ENCODE results near the gene ME3. TPM values are rescaled to one million over a fixed set of nuclear protein-coding genes. Genes with fewer than 3 reads are reported as not detected.
"Not testable (repeated sequence)": the region's sequence is repeated elsewhere in the genome, so short reads cannot be mapped to it uniquely, and the experiment has no call there.

The ME3 gene
- total RNA-seq, 2 experiments from 2014 or later: 0.79 to 1.2 TPM

DNA sequence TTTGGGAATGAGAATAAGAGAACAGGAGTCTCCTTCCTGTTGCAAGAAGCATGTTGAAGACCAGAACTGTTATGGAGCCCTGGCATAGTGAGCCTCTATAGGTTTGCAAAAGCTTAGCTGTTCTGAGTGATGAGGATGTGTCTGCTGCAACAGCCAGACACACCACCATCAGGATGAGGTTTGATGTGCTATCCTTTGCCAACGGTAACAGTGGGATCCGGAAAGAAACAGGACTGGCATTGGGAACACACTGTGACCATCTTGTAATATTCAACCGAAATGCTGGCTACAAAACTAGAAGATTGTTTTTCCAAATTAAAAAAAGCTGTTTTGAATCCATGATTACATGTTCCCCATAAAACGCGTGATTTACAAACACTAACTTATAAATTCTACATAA, 117.0 kb downstream of the ME3 start:
- peaks cover 2% of the 10 kb centered on the region for H3K9me3 Mint-ChIP-seq
- no peaks in the 10 kb centered on the region for H3K4me1 Mint-ChIP-seq
- ATAC-seq (ENCODE audit: low read depth): no peak
- no peak for DNase-seq
- POLR2A ChIA-PET: no interaction called here
- H3K27ac Mint-ChIP-seq: no peak overlapping the region
- no peaks in the 10 kb centered on the region for H3K27me3 Mint-ChIP-seq
- H3K36me3 Mint-ChIP-seq: no peaks in the 10 kb centered on the region
- H3K4me3 Mint-ChIP-seq: no peak overlapping the region

DNA sequence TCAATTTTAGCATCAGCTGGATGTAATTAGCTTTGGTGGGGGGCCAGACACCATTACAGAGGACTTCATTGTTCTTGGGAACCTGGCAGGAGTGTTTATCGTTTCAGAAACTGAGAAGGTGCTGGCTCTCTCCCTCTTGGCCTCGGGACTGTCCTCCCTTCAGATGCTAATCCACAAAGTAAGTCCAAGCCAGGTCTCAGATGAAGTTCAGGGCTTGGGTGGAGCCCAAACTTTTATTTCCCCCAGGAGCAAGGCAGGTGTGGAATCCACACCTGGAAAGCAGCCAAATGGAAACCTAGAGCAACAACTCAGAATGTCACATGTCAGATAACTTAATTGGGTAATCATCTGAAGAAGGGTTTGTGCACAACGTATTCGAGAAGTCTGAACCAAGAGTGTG, 119.2 kb downstream of the ME3 start:
- Mint-ChIP-seq H3K4me1 (no peaks in the 10 kb centered on the region), H3K27ac (no peak overlapping the region), H3K9me3 (peaks cover 2% of the 10 kb centered on the region), H3K36me3 (no peaks in the 10 kb centered on the region), H3K27me3 (no peaks in the 10 kb centered on the region), H3K4me3 (no peak overlapping the region)
- ATAC-seq (ENCODE audit: low read depth) (no peak), DNase-seq (no peak)
- POLR2A ChIA-PET: no interaction called here

DNA sequence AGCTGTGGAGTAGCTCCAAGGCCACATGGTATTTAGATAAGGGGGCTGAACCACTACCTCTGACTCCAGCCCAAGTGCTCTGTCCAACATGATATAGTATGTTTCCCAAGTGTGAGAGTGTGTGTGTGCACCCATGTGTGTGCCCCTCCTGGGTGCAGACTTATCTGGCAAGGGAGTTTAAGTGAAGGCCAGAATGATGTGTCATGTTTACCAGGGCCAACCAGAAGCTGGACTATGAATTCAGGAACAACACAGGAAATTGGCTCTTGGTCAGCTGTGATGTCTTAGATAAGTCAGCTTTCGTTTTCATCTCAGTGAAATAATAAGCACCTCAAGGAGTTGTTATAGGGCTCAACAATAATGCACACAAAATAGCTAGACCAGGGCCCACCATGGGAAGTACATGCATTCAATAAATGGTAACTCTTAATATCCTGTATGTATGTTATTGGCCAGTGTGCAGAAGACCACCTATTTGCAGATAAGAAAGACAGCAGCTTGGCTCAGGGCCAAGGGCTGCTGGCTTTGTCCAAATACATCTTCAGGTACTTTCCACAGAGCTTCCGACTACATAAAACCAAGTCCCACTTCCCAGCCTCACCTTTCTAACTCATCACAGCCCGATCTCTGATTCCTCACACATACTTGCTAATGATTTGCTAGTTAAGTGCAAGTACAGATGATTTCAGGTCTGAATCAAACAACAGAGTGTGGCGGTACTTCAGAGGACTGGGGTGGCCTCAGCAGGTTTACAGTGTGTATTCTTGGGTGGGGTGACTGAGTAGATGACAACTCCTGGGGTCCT, 120.9 kb downstream of the ME3 start:
- POLR2A ChIA-PET: interaction anchor here (0.7 kb wide), 1 partner anchor 247 kb away, joined by 3 read pairs; no protein-coding TSS in a partner anchor
- H3K4me1 Mint-ChIP-seq: no peaks in the 10 kb centered on the region
- DNase-seq (no peak), ATAC-seq (ENCODE audit: low read depth) (no peak)
- H3K36me3 Mint-ChIP-seq: no peaks in the 10 kb centered on the region
- H3K27me3 Mint-ChIP-seq: no peaks in the 10 kb centered on the region
- no peak overlapping the region for H3K4me3 Mint-ChIP-seq
- peaks cover 2% of the 10 kb centered on the region for H3K9me3 Mint-ChIP-seq
- no peak overlapping the region for H3K27ac Mint-ChIP-seq

DNA sequence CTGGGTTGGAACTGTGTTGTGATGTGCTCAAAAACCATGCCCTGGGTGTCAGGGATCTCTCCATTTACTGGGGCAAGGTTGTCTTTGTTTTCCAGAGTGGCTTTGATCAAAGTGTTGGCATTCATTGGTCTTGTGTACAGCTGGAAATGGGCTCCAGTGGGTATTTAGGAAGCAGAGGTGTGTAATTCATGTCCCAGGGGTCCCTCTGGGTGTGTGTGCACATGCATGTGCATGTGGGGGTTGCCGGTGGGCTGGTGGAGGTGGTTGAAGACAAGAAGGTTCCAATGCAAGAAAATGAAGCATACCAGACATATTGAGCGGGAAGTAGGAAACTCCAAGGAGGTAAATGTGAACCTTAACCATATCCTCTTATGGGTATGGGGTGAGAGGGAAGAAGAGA, 121.7 kb downstream of the ME3 start:
- Mint-ChIP-seq H3K4me1 (no peaks in the 10 kb centered on the region), H3K4me3 (no peak overlapping the region), H3K27ac (no peak overlapping the region), H3K9me3 (peaks cover 2% of the 10 kb centered on the region), H3K36me3 (no peaks in the 10 kb centered on the region), H3K27me3 (no peaks in the 10 kb centered on the region)
- POLR2A ChIA-PET: interaction anchor here (0.7 kb wide), 1 partner anchor 248 kb away, joined by 3 read pairs; no protein-coding TSS in a partner anchor
- DNase-seq (no peak), ATAC-seq (ENCODE audit: low read depth) (no peak)

DNA sequence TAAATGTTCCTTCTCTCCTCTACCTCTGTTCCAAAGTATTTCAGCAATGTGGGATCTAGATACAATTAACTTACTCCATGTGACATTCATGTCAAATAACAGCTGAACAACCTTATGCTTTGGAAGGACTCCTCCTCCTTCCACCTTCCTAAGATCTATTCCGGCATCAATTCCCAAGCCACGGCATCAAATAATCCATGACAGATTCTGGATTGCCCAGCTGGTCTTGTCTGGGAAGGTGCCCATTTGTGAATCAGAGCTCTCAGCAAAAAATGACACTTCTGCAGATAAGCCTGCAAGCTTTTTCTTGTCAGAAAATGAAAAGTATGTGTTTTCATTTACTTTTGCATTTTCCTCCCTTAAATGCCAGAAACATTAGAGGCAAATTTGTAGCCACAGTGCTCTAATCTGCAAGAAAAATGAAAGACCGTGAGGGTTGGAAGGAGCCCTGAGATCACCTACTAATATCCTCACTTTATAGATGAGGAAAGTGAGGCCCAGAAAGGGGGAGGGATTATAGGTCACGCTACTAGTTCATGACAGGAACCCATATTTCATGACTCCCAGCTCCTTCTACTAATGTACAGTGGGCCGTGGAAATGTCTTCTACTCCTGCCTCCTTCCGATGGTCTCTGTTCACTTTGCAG, 124.0 kb downstream of the ME3 start:
- POLR2A ChIA-PET: no interaction called here
- no peak for ATAC-seq (ENCODE audit: low read depth)
- Mint-ChIP-seq H3K4me1 (no peaks in the 10 kb centered on the region), H3K27ac (no peak overlapping the region), H3K4me3 (no peak overlapping the region), H3K36me3 (no peaks in the 10 kb centered on the region), H3K9me3 (peaks cover 3% of the 10 kb centered on the region), H3K27me3 (peaks cover 2% of the 10 kb centered on the region)
- DNase-seq: no peak

DNA sequence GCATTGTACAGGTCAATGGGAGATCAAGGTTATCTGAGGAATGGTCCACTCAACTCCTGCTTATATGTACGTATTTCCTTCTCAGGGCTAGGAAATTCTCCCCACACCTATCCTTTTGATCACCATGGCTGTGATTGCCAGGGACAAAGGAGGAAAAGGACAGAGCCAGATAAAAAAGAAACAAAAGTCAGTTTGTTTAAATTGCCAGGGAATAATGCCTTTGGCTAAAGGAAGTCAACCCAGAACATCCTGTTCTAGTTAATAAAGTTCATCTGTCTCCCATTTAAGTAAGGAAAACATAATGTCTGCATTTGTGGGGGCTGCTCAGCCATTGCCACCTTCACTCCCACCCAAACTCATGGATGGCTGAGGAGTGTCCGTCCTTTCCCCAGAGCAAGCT, 124.7 kb downstream of the ME3 start:
- no peak overlapping the region for H3K27ac Mint-ChIP-seq
- ATAC-seq (ENCODE audit: low read depth) (no peak), DNase-seq (no peak)
- H3K4me1 Mint-ChIP-seq: no peaks in the 10 kb centered on the region
- peaks cover 3% of the 10 kb centered on the region for H3K9me3 Mint-ChIP-seq
- no peak overlapping the region for H3K4me3 Mint-ChIP-seq
- H3K36me3 Mint-ChIP-seq: no peaks in the 10 kb centered on the region
- POLR2A ChIA-PET: no interaction called here
- peaks cover 2% of the 10 kb centered on the region for H3K27me3 Mint-ChIP-seq

DNA sequence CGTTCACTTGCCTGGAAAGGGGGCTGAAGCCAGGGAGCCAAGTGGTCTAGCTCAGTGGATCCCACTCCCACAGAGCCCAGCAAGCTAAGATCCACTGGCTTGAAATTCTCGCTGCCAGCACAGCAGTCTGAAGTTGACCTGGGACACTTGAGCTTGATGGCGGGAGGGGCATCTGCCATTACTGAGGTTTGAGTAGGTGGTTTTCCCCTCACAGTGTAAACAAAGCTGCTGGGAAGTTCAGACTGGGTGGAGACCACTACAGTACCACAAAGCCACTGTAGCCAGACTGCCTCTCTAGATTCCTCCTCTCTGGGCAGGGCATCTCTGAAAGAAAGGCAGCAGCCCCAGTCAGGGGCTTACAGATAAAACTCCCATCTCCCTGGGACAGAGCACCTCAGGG, 131.1 kb downstream of the ME3 start:
- not testable (repeated sequence) for H3K4me3 Mint-ChIP-seq; ATAC-seq (ENCODE audit: low read depth)

DNA sequence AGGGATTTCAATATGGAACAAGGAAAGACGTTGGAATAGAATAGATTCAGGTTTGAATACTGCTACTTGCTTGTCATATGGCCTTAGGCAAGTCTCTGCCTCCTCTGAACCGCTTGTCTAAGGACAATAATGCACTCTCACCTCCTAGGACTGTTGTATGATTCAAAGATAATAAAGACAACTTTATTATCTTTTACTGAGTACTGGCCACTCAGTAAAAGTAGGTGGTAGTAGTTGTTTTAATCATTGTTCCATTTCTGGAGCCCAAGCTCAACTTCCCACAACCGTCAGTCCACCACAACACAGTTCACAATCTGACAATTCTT, 134.2 kb downstream of the ME3 start:
- DNase-seq: no peak
- no peak overlapping the region for H3K4me3 Mint-ChIP-seq
- H3K9me3 Mint-ChIP-seq: peaks cover 3% of the 10 kb centered on the region
- peaks cover 2% of the 10 kb centered on the region for H3K27me3 Mint-ChIP-seq
- ATAC-seq (ENCODE audit: low read depth): no peak
- POLR2A ChIA-PET: no interaction called here
- H3K27ac Mint-ChIP-seq: no peak overlapping the region
- no peaks in the 10 kb centered on the region for H3K4me1 Mint-ChIP-seq
- no peaks in the 10 kb centered on the region for H3K36me3 Mint-ChIP-seq

More for the DNA sequence above, 131.1 kb downstream of the ME3 start:
- POLR2A ChIA-PET, H3K27me3 Mint-ChIP-seq, H3K27ac Mint-ChIP-seq, H3K36me3 Mint-ChIP-seq, H3K4me1 Mint-ChIP-seq, H3K9me3 Mint-ChIP-seq, DNase-seq: not testable (repeated sequence)

DNA sequence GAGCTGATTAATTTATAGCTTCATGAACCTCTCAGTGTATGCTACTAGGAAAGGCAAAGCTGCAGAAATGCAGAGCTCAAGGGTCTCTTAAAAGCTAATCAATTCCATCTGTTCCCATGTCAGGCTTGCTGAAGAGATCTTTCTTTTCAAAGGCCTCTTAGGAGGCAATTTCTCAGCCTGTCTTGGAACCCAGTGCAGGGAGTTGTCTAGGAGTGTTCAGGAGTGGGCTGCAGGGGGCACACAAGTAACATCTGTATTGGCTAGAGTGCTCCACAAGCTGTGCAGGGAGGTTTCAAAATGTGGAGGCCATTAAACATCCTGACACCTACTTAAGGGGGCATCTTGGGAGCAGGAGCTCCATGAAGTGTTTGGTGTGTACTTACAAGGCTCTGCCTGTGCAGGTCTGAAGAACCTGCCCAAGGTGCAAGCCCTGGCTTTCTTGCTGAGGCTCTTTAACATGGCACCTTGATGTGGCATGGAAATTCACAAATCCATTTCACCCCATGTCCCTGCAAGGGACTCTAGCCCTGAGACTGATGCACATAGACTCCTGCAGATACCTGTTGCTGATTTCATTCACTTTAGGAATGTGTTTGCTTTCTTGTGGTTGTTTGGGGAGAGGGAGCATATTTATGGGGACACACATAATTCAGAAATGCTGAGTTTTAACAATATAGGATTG, 134.7 kb downstream of the ME3 start:
- POLR2A ChIA-PET: no interaction called here
- ATAC-seq (ENCODE audit: low read depth): no peak
- H3K27ac Mint-ChIP-seq: no peak overlapping the region

DNA sequence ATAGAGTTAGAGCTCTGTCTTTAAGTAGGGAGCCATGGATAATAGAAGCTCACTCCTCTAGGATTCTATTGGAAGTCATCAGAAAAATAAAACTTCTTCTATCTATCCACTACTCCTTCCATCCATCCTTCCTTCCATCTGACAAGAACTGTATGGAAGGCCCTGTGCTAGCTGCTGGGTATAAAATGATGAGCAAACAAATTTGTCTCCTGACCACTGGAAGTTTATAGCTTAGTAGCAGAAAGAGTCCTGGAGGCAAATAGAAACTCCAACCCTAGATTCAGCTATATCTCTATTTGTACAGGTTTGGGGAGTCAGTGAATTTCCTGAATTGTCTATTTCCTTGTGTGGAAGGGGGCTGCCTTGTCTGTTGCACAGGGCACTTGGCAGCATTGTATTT, 136.6 kb downstream of the ME3 start:
- DNase-seq (no peak), ATAC-seq (ENCODE audit: low read depth) (no peak)
- peaks cover 5% of the 10 kb centered on the region for H3K27me3 Mint-ChIP-seq
- POLR2A ChIA-PET: no interaction called here
- no peaks in the 10 kb centered on the region for H3K36me3 Mint-ChIP-seq
- no peak overlapping the region for H3K27ac Mint-ChIP-seq
- no peak overlapping the region for H3K4me3 Mint-ChIP-seq
- H3K9me3 Mint-ChIP-seq: no peaks in the 10 kb centered on the region
- no peaks in the 10 kb centered on the region for H3K4me1 Mint-ChIP-seq

More for the DNA sequence above, 134.7 kb downstream of the ME3 start:
- Mint-ChIP-seq H3K9me3 (peaks cover 3% of the 10 kb centered on the region), H3K27me3 (peaks cover 2% of the 10 kb centered on the region), H3K4me1 (no peaks in the 10 kb centered on the region), H3K36me3 (no peaks in the 10 kb centered on the region), H3K4me3 (no peak overlapping the region)
- DNase-seq: no peak

DNA sequence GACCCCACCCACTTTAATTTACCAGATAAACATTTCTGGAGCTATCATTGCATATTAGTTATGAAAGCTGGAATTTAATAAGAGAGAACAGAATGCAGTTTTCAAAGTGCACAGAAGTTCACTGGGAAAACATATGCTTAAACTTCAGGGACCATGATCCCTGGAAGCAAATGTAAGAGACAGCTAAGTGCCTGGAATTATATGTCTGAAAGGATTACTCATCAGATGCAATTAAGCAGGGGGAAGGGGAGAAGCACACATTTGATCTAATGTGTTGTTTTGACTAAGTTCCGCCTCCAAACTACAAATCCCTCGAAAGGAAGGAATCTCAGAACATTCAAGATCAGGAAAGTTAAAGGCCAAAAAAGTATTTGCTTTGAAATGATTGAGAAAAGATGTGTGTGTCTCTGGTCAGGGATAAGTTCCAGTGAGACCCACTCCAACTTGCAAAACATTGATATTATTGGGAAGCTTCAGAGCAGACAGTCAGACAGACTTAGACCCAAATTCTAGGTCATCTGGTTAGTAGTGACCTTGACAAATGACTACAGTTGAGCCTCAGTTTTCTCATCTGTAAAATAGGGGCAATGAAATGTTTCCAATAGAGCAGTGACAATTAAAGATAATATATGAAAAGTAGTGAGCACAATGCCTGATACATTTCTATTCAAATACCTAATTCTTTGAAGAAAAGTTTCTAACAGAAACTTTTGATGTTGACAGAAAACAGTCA, 147.6 kb downstream of the ME3 start:
- Mint-ChIP-seq H3K4me3 (no peak overlapping the region), H3K9me3 (peaks cover 10% of the 10 kb centered on the region), H3K27ac (no peak overlapping the region), H3K27me3 (no peaks in the 10 kb centered on the region), H3K36me3 (no peaks in the 10 kb centered on the region), H3K4me1 (no peaks in the 10 kb centered on the region)
- DNase-seq (no peak), ATAC-seq (ENCODE audit: low read depth) (no peak)
- POLR2A ChIA-PET: no interaction called here

DNA sequence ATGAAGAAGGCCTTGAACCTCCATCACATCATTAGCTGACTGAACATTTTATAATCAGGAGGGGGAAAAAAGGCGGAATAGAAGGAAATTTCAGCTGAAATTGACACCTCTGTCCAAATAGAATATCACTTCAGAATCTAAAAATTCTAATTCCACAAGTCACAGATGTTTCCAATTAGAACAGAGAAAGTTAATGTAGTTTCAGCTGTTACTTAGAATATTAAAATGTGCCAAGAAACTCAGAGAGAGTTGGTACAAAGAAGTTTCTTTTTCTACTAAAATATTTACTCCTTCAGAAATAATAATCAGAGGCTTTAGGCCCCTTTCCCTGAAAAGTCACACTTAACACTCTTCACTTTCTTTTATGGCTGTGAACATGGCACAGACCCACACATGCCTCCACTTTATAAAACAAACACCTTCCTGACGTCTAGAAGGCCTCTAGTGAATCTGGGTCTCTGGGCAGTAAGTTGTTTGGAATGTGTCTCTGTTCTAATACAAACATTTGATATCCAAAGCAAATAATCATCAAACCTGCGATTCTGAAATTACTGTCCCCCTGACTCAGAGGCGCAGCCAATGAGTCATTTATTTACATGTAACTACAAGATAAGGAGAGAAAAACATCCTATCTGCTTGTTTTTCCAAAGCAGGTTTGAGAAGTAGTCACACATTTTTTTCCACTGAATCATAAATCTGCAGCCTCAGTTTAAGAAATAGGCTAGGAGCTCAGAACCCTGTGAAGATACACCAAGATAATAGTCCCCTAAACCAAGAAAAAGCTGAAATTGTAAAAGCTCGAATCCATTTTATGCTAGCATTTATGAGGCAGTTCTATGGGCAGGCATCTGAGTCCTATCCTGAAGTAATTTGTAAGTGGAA, 148.4 kb downstream of the ME3 start:
- Mint-ChIP-seq H3K4me1 (no peaks in the 10 kb centered on the region), H3K9me3 (peaks cover 10% of the 10 kb centered on the region), H3K36me3 (no peaks in the 10 kb centered on the region), H3K27me3 (no peaks in the 10 kb centered on the region), H3K27ac (no peak overlapping the region), H3K4me3 (no peak overlapping the region)
- ATAC-seq (ENCODE audit: low read depth) (no peak), DNase-seq (no peak)
- POLR2A ChIA-PET: interaction anchor here (0.5 kb wide), 1 partner anchor 1528 kb away, joined by 5 read pairs; no protein-coding TSS in a partner anchor

DNA sequence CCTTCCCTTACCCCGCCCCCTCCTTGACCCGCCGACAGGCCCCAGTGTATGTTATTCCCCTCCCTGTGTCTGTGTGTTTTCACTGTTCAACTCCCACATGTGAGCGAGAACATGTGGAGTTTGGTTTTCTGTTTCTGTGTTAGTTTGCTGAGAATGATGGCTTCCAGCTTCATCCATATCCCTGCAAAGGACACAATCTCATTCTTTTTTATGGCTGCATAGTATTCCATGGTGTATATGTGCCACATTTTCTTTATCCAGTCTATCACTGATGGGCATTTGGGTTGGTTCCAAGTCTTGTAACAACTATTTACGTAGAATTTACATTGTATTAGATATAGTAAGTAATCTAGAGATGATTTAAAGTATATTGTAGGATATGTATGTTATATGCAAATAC, 149.9 kb downstream of the ME3 start:
- H3K9me3 Mint-ChIP-seq; DNase-seq; POLR2A ChIA-PET; H3K4me3 Mint-ChIP-seq; ATAC-seq (ENCODE audit: low read depth); H3K36me3 Mint-ChIP-seq; H3K27ac Mint-ChIP-seq; H3K27me3 Mint-ChIP-seq; H3K4me1 Mint-ChIP-seq: not testable (repeated sequence)

All from activated naive CD8-positive, alpha-beta T cell treated with anti-CD3 and anti-CD28 coated beads, Interleukin-2, amount 10 ng/mL, durations not matched to agents 7 days and 5 days (primary cell).